HepG2 (cell line): ENCODE data around the gene CYP4X1. TPM values are rescaled to one million over a fixed set of nuclear protein-coding genes. Genes with fewer than 3 reads are reported as not detected.

ENCODE experiments used
- ATAC-seq: fragments of 200-7000 bp; cut with Tn5 transposase; 3 replicates; pipeline ENCODE4 v1.9.1; 2020; ENCODE audit warnings: mild to moderate bottlenecking, moderate library complexity
- BruUV-seq: library from RNA; stranded (reverse); fragments of 400-500 nt; replicated peaks from 2 replicates; lab custom pipeline; 2021; lab: Mats Ljungman, UMichigan
- CTCF ChIA-PET: fragments of 300-600 bp; formaldehyde crosslinking; extraction: SDS; loops from one replicate; lab custom pipeline; 2021; ENCODE audit warnings: low total read pairs, inconsistent platforms, low intra/inter-chr PET ratio; lab: Yijun Ruan, JAX
- POLR2A ChIA-PET: fragments of 350-600 bp; sonication (Branson Sonifier 250); formaldehyde crosslinking; loops from one replicate; lab custom pipeline; 2020; ENCODE audit warnings: antibody characterized with exemption, inconsistent platforms; lab: Yijun Ruan, JAX
- DNase-seq: peaks from one replicate; pipeline ENCODE4 v3.0.0-alpha.2; 2015; ENCODE audit warnings: low spot score
- FAIRE-seq: peaks from 3 replicates; lab custom pipeline; 2011; peaks lifted over from hg19 to GRCh38; lab: Jason Lieb, UNC
- H2AFZ ChIP-seq: one replicate; pipeline ENCODE4 v1.6.1; 2011; ENCODE audit warnings: low read length, inconsistent platforms
- H3K27ac ChIP-seq: fragments of 300-600 bp; 3 replicates; pipeline ENCODE4 v1.8.0; 2011; ENCODE audit warnings: mixed run types, mild to moderate bottlenecking, mixed read lengths, low read length, inconsistent platforms; ENCODE audit not compliant: insufficient read depth; ENCODE audit errors: extremely low read length
- H3K27me3 ChIP-seq, 2 experiments: fragments of 200-600 bp in 1 of 2; 2 replicates in 1 of 2; 3 replicates in 1 of 2; pipeline versions ENCODE4 v1.6.0 to v1.8.0; 2011; ENCODE audit warnings: low read length in 2 of 2, mild to moderate bottlenecking in 2 of 2, moderate library complexity in 2 of 2, inconsistent platforms in 1 of 2; ENCODE audit not compliant: insufficient read depth in 2 of 2, control insufficient read depth in 1 of 2
- H3K36me3 ChIP-seq, 2 experiments: fragments of 200-600 bp in 1 of 2; replicated peaks in 1 of 2; 2 replicates in 1 of 2; 3 replicates in 1 of 2; pipeline versions ENCODE4 v1.5.1 to v1.8.0; 2011; ENCODE audit warnings: low read length in 2 of 2, inconsistent platforms in 1 of 2; ENCODE audit not compliant: insufficient read depth in 2 of 2, control insufficient read depth in 1 of 2
- H3K4me1 ChIP-seq: 2 replicates; pipeline ENCODE4 v1.5.1; 2012; ENCODE audit warnings: low read length, inconsistent platforms; ENCODE audit not compliant: insufficient read depth
- H3K4me2 ChIP-seq: 2 replicates; pipeline ENCODE4 v1.6.0; 2011; ENCODE audit warnings: low read depth, low read length, inconsistent platforms
- H3K4me3 ChIP-seq, 3 experiments: fragments of 200-600 bp in 1 of 3; sonication (generic), shearing (Covaris generic) in 1 of 3; replicated peaks in 1 of 3; 2 replicates each; pipeline ENCODE4 v1.5.1; 2011 to 2016; ENCODE audit warnings: low read length in 3 of 3, inconsistent platforms in 2 of 3, low read depth in 2 of 3, mild to moderate bottlenecking in 2 of 3, control low read depth in 1 of 3, mixed read lengths in 1 of 3; ENCODE audit not compliant: insufficient read depth in 1 of 3
- H3K79me2 ChIP-seq: one replicate; pipeline ENCODE4 v1.6.1; 2011; ENCODE audit warnings: low read length, inconsistent platforms; ENCODE audit not compliant: insufficient read depth
- H3K9ac ChIP-seq: 2 replicates; pipeline ENCODE4 v1.6.0; 2011; ENCODE audit warnings: mild to moderate bottlenecking, low read depth, low read length, inconsistent platforms; ENCODE audit not compliant: insufficient read depth
- H3K9me3 ChIP-seq: 2 replicates; pipeline ENCODE4 v1.5.1; 2012; ENCODE audit warnings: mild to moderate bottlenecking, low read length
- H4K20me1 ChIP-seq: 2 replicates; pipeline ENCODE4 v1.6.0; 2011; ENCODE audit warnings: inconsistent platforms, mild to moderate bottlenecking, low read length, moderate library complexity; ENCODE audit not compliant: insufficient read depth
- FOSL1 ChIP-seq: sonication (generic); formaldehyde crosslinking; IDR thresholded peaks from 2 replicates; pipeline ENCODE4 v1.9.0; 2021; ENCODE audit warnings: missing genetic modification reagents, borderline replicate concordance
- IRX3 ChIP-seq: sonication (generic); formaldehyde crosslinking; IDR thresholded peaks from 2 replicates; pipeline ENCODE4 v1.8.1; 2023; ENCODE audit warnings: mild to moderate bottlenecking, low read depth, missing genetic modification reagents, borderline replicate concordance
- ZNF839 ChIP-seq: sonication (generic); formaldehyde crosslinking; IDR thresholded peaks from 2 replicates; pipeline ENCODE4 v1.4.0; 2020; ENCODE audit warnings: missing genetic modification reagents, mild to moderate bottlenecking, borderline replicate concordance
- ZSCAN22 ChIP-seq: sonication (generic); formaldehyde crosslinking; IDR thresholded peaks from 2 replicates; pipeline ENCODE4 v1.4.0; 2020; ENCODE audit warnings: mild to moderate bottlenecking, missing genetic modification reagents
- WGBS: methylation state at CpG from one replicate; pipeline ENCODE4 v1.1.6; 2017; ENCODE audit warnings: low lambda C conversion rate; 5-methylcytosine and 5-hydroxymethylcytosine counted together
- in situ Hi-C: cut with HindIII; loops from 2 replicates; pipeline ENCODE4 v1.10.0; 2017; ENCODE audit warnings: low pct_unique_long_range_greater_than_20kb; ENCODE audit not compliant: extremely low pct_ligation_motif_present
- intact Hi-C: fragments of 100-400 bp; cut with micrococcal nuclease; formaldehyde crosslinking; loops from one replicate; pipeline ENCODE4 v1.10.0; 2022; ENCODE audit not compliant: unreplicated experiment
- polyA plus RNA-seq, 8 experiments: library from polyadenylated mRNA; depleted of rRNA in 3 of 8; stranded (reverse) in 7 of 8; unstranded in 1 of 8; fragments of >200 nt; fragmentation: Illumina TruSeq in 4 of 8; extraction: Trizol in 4 of 8; gene quantifications; 2 replicates each; pipeline versions ENCODE4 v1.2.1 to v1.2.3, GENCODE V29; 2011 to 2016; ENCODE audit warnings: low read depth in 4 of 8, missing spikeins in 1 of 8, mixed read lengths in 1 of 8; ENCODE audit not compliant: insufficient read depth in 1 of 8
- total RNA-seq, 5 experiments: library from RNA; depleted of rRNA; stranded (reverse); fragments of >200 nt; fragmentation: Illumina TruSeq; extraction: Trizol; gene quantifications; 2 replicates each; pipeline ENCODE4 v1.2.3, GENCODE V29; 2016; ENCODE audit warnings: low read depth in 1 of 5
- TF ChIP-seq, protein P1 (sequence below): sonication (generic); formaldehyde crosslinking; IDR thresholded peaks from 2 replicates; pipeline ENCODE4 v1.9.0; 2022; ENCODE audit warnings: missing genetic modification reagents, mild to moderate bottlenecking, borderline replicate concordance
- TF ChIP-seq, protein P2 (sequence below): IDR thresholded peaks from 2 replicates; pipeline ENCODE4 v1.6.1; 2016; ENCODE audit warnings: mild to moderate bottlenecking

Gene CYP4X1
- total and polyA plus RNA-seq, 2 of the 13 experiments (the other 11 are each of a cell fraction or from before 2014, with no cell fraction given) = 0.07 TPM; not detected in 1

DNA sequence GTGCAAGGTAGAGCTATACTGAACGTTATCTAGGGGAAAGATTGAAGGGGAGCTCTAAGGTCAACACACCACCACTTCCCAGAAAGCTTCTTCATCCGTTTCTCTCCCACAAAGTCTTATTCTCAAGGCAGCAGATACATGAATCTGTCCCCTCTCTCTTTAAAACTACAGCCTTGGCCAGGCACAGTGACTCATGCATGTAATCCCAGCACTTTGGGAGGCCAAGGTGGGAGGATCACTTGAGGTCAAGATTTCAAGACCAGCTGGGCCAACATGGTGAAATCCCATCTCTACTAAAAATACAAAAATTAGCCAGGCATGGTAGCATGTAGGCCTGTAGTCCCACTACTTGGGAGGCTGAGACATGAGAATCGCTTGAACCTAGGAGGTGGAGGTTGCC, 8.1 kb downstream of the CYP4X1 start:
- no peak for FAIRE-seq
- no peaks in the 10 kb centered on the region for H3K9me3 ChIP-seq
- no peaks in the 10 kb centered on the region for H3K36me3 ChIP-seq
- TF ChIP-seq ZSCAN22 (CRISPR knock-in tag) (no peak), FOSL1 (no peak), ZNF839 (no peak), IRX3 (CRISPR knock-in tag) (no peak)
- TF ChIP-seq, protein P1, sequence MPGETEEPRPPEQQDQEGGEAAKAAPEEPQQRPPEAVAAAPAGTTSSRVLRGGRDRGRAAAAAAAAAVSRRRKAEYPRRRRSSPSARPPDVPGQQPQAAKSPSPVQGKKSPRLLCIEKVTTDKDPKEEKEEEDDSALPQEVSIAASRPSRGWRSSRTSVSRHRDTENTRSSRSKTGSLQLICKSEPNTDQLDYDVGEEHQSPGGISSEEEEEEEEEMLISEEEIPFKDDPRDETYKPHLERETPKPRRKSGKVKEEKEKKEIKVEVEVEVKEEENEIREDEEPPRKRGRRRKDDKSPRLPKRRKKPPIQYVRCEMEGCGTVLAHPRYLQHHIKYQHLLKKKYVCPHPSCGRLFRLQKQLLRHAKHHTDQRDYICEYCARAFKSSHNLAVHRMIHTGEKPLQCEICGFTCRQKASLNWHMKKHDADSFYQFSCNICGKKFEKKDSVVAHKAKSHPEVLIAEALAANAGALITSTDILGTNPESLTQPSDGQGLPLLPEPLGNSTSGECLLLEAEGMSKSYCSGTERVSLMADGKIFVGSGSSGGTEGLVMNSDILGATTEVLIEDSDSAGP = no peak
- TF ChIP-seq, protein P2, sequence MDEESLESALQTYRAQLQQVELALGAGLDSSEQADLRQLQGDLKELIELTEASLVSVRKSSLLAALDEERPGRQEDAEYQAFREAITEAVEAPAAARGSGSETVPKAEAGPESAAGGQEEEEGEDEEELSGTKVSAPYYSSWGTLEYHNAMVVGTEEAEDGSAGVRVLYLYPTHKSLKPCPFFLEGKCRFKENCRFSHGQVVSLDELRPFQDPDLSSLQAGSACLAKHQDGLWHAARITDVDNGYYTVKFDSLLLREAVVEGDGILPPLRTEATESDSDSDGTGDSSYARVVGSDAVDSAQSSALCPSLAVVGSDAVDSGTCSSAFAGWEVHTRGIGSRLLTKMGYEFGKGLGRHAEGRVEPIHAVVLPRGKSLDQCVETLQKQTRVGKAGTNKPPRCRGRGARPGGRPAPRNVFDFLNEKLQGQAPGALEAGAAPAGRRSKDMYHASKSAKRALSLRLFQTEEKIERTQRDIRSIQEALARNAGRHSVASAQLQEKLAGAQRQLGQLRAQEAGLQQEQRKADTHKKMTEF (CRISPR knock-in tag) = no peak
- intact Hi-C loops = no loop called here
- H3K79me2 ChIP-seq = no peaks in the 10 kb centered on the region
- POLR2A ChIA-PET = no interaction called here
- CTCF ChIA-PET = no interaction called here
- no peak for ATAC-seq
- in situ Hi-C loops = no loop called here
- H2AFZ ChIP-seq = no peak overlapping the region
- no peaks in the 10 kb centered on the region for H3K27me3 ChIP-seq
- H4K20me1 ChIP-seq = no peaks in the 10 kb centered on the region
- H3K4me1 ChIP-seq = peaks cover 8% of the 10 kb centered on the region
- BruUV-seq = no TSS peak
- H3K4me2 ChIP-seq = no peak overlapping the region
- 23% methylated on average over 3 of the region's 3 CpGs for WGBS
- H3K4me3 ChIP-seq = no peak overlapping the region
- DNase-seq = no peak
- no peak overlapping the region for H3K27ac ChIP-seq
- H3K9ac ChIP-seq = no peak overlapping the region
